CD14-positive monocyte (primary cell): Measurements from ENCODE around the gene TMEM198. TPM values are rescaled to one million over a fixed set of nuclear protein-coding genes. Genes with fewer than 3 reads are reported as not detected.
A peak's percentile ranks its signal among the peaks of the same experiment; 100 is the strongest.

ENCODE experiments used
- DNase-seq, 3 donors: peaks; one replicate each; pipeline ENCODE4 v3.0.0-alpha.2; 2011 to 2022
- H2AFZ ChIP-seq: 2 replicates; pipeline ENCODE4 v1.6.0; 2012; ENCODE audit warnings: mild to moderate bottlenecking, low read depth, low read length, inconsistent platforms; ENCODE audit not compliant: insufficient read depth, poor library complexity, severe bottlenecking
- H3K27ac ChIP-seq, 2 donors: 1 replicate in 1 of 2; 2 replicates in 1 of 2; pipeline ENCODE4 v1.5.1; 2012 to 2013; ENCODE audit warnings: low read length in 2 of 2, control low read depth in 1 of 2, inconsistent platforms in 1 of 2, low read depth in 1 of 2, mild to moderate bottlenecking in 1 of 2
- H3K27me3 ChIP-seq, 2 donors: one replicate each; pipeline versions ENCODE4 v1.6.0 to v1.6.1; 2011 to 2013; ENCODE audit warnings: low read length in 2 of 2; ENCODE audit not compliant: control insufficient read depth in 2 of 2, insufficient read depth in 2 of 2
- H3K36me3 ChIP-seq, 2 donors: replicated peaks in 1 of 2; 1 replicate in 1 of 2; 2 replicates in 1 of 2; pipeline versions ENCODE4 v1.5.1 to v1.6.1; 2012 to 2013; ENCODE audit warnings: low read length in 2 of 2, control low read depth in 1 of 2, inconsistent platforms in 1 of 2, mild to moderate bottlenecking in 1 of 2; ENCODE audit not compliant: insufficient read depth in 2 of 2, control insufficient read depth in 1 of 2
- H3K4me1 ChIP-seq, 2 donors: 1 replicate in 1 of 2; 2 replicates in 1 of 2; pipeline versions ENCODE4 v1.5.1 to v1.6.1; 2012 to 2013; ENCODE audit warnings: low read length in 2 of 2, control low read depth in 1 of 2, inconsistent platforms in 1 of 2, mild to moderate bottlenecking in 1 of 2, moderate library complexity in 1 of 2; ENCODE audit not compliant: insufficient read depth in 2 of 2, control insufficient read depth in 1 of 2
- H3K4me2 ChIP-seq: replicated peaks from 2 replicates; pipeline ENCODE3; 2012; ENCODE audit warnings: low read length, moderate library complexity, mild to moderate bottlenecking; ENCODE audit not compliant: poor library complexity, severe bottlenecking; ENCODE audit errors: extremely low read depth
- H3K4me3 ChIP-seq, 3 experiments: fragments of 200-600 bp in 1 of 3; sonication (generic) in 1 of 3; replicated peaks in 1 of 3; 1 replicate in 2 of 3; 2 replicates in 1 of 3; pipeline ENCODE4 v1.5.1; 2011 to 2013; ENCODE audit warnings: low read length in 3 of 3, mild to moderate bottlenecking in 3 of 3, control low read depth in 2 of 3, low read depth in 2 of 3, inconsistent platforms in 1 of 3, moderate library complexity in 1 of 3
- H3K79me2 ChIP-seq: 2 replicates; pipeline ENCODE4 v1.6.0; 2012; ENCODE audit warnings: mild to moderate bottlenecking, control low read depth, inconsistent platforms, low read length, moderate library complexity; ENCODE audit not compliant: insufficient read depth
- H3K9ac ChIP-seq: 2 replicates; pipeline ENCODE4 v1.6.0; 2017; ENCODE audit warnings: low read length, mild to moderate bottlenecking; ENCODE audit not compliant: insufficient read depth, poor library complexity, severe bottlenecking
- H3K9me3 ChIP-seq, 2 donors: replicated peaks in 1 of 2; 1 replicate in 1 of 2; 2 replicates in 1 of 2; pipeline versions ENCODE4 v1.5.1 to v1.6.1; 2012 to 2013; ENCODE audit warnings: low read length in 2 of 2, control low read depth in 1 of 2; ENCODE audit not compliant: control insufficient read depth in 1 of 2, insufficient read depth in 1 of 2
- H4K20me1 ChIP-seq: 2 replicates; pipeline ENCODE4 v1.6.0; 2012; ENCODE audit warnings: mild to moderate bottlenecking, low read length, control low read depth, moderate library complexity; ENCODE audit not compliant: insufficient read depth
- H3K27ac Mint-ChIP-seq, 7 donors: one replicate each; pipeline ENCODE4 v1.8.0; 2020; ENCODE audit warnings: mild to moderate bottlenecking in 7 of 7, mixed read lengths in 7 of 7, moderate library complexity in 6 of 7, inconsistent platforms in 2 of 7
- H3K27me3 Mint-ChIP-seq, 3 donors: one replicate each; pipeline ENCODE4 v1.8.0; 2021 to 2022; ENCODE audit warnings: low read depth in 3 of 3, mild to moderate bottlenecking in 3 of 3, mixed read lengths in 3 of 3, moderate library complexity in 3 of 3, inconsistent platforms in 1 of 3
- H3K36me3 Mint-ChIP-seq, 2 donors: one replicate each; pipeline ENCODE4 v1.8.0; 2020; ENCODE audit warnings: mixed read lengths in 2 of 2, inconsistent platforms in 1 of 2, mild to moderate bottlenecking in 1 of 2
- H3K4me1 Mint-ChIP-seq: one replicate; pipeline ENCODE4 v1.8.0; 2020; ENCODE audit warnings: mild to moderate bottlenecking, mixed read lengths
- H3K4me3 Mint-ChIP-seq, 2 donors: one replicate each; pipeline ENCODE4 v1.8.0; 2020; ENCODE audit warnings: mild to moderate bottlenecking in 2 of 2, mixed read lengths in 2 of 2, moderate library complexity in 1 of 2
- H3K9me3 Mint-ChIP-seq, 7 donors: one replicate each; pipeline ENCODE4 v1.8.0; 2020 to 2022; ENCODE audit warnings: mixed read lengths in 7 of 7, mild to moderate bottlenecking in 6 of 7, moderate library complexity in 6 of 7, inconsistent platforms in 2 of 7
- CTCF ChIP-seq: fragments of 200-600 bp; IDR thresholded peaks from one replicate; pipeline ENCODE4 v1.8.0; 2022; ENCODE audit warnings: antibody characterized with exemption, mild to moderate bottlenecking
- WGBS: methylation state at CpG from one replicate; pipeline ENCODE4 v1.1.5; 2013; ENCODE audit warnings: missing lambda C conversion rate; ENCODE audit not compliant: insufficient coverage; 5-methylcytosine and 5-hydroxymethylcytosine counted together
- intact Hi-C, 2 donors: fragments of 100-400 bp; cut with micrococcal nuclease; formaldehyde crosslinking; loops; one replicate each; pipeline versions ENCODE4 v1.15.0 to v1.15.1; 2023
- polyA plus RNA-seq, 3 donors: library from polyadenylated mRNA; depleted of rRNA in 1 of 3; unstranded in 2 of 3; stranded (reverse) in 1 of 3; fragments of 300-500 nt in 2 of 3; fragments of >200 nt in 1 of 3; fragmentation: Illumina TruSeq in 2 of 3; gene quantifications; 1 replicate in 2 of 3; 2 replicates in 1 of 3; pipeline ENCODE4 v1.2.3, GENCODE V29; 2012 to 2021

The TMEM198 gene
- polyA plus RNA-seq, 3 donors, result not detected

DNA sequence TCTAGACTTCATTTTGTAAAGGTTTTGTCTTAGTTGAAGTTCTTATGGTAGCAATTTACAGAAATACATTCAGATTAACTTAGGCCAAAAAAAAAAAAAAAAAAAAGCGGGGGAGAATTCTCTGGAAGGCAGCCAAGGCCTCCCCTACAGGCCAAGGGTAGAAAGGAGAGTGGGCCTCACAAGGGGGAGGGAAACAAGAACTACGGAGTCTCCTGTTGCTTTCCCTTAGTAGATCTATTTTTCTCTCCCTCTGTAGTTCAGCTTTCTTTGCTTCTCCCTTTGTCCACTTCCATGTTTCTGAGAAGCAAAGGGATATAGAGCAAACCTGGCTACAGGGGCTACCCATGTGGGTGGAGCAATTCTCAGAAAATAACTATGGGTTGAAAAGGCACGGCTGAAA lies 51.4 kb downstream of the TMEM198 start:
- Mint-ChIP-seq H3K27me3 (peaks cover 6 to 12% (median 7%) of the 10 kb centered on the region in 3 donors), H3K27ac (no peak overlapping the region), H3K4me3 (no peak overlapping the region), H3K9me3 (peaks cover 0 to 1% (median 0%) of the 10 kb centered on the region in 7 donors), H3K4me1 (peaks cover 22% of the 10 kb centered on the region), H3K36me3 (peaks cover 0 to 2% of the 10 kb centered on the region in 2 donors)
- WGBS, result no CpG with 5 or more reads among the region's 3 CpGs
- Histone ChIP-seq H3K27ac (no peak overlapping the region), H3K4me1 (peaks cover 11 to 16% of the 10 kb centered on the region in 2 donors), H3K4me2 (no peak overlapping the region), H3K9me3 (no peaks in the 10 kb centered on the region), H3K36me3 (peaks cover 0 to 3% of the 10 kb centered on the region in 2 donors), H3K79me2 (peaks cover 8% of the 10 kb centered on the region), H4K20me1 (no peaks in the 10 kb centered on the region), H3K4me3 (no peak overlapping the region), H3K27me3 (no peaks in the 10 kb centered on the region), H3K9ac (no peak overlapping the region), H2AFZ (peak overlapping the region; percentile 46)
- intact Hi-C loops, result loop anchor here (5.0 kb wide), 3 partner anchors 43 to 208 kb away; partner anchors contain the start of genes GMPPA (in 2 of the 2) and DNPEP (in 1 of the 2)
- TF ChIP-seq CTCF, result no peak
- DNase-seq, result no peak

DNA sequence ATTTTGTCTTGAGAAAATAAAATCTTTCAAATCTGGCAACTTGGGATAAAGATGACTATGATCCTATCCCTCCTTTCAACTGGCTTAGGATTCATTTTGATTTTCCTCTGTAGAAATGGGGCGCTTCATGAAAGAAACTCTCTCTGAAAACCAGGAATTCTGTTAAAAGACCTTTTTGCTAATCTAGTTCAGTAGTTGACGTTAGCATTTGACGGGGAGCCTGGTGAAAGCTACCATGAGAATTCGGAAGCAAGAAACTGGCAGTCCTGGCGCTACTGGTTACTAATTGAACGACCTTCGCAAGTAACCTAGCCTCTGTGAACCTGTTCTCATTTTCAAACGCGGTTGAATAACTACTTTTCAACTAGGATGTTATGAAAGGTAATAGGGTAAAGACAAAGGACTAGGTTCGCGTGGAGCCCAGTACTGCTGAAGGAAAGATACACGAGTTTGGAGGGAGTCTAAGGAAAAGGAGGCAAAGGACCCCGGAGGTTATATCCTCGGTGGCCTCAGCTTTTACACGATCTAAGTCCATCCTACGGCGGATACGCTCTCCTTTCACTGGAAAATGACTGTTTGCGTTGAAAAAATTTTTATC lies 53.2 kb downstream of the TMEM198 start:
- Mint-ChIP-seq H3K4me1 (peaks cover 22% of the 10 kb centered on the region), H3K36me3 (peaks cover 14 to 18% of the 10 kb centered on the region in 2 donors), H3K27ac (peak overlapping the region; percentile 94 to 99 (median 97)), H3K9me3 (peaks cover 0 to 1% (median 0%) of the 10 kb centered on the region in 7 donors), H3K27me3 (peaks cover 3 to 8% (median 4%) of the 10 kb centered on the region in 3 donors), H3K4me3 (peak overlapping the region; percentile 95 to 96)
- intact Hi-C loops, result loop anchor here (5.0 kb wide), 3 partner anchors 45 to 210 kb away; partner anchors contain the start of genes GMPPA (in 2 of the 2) and DNPEP (in 1 of the 2)
- peak overlapping the region; percentile 69 to 91 for H3K27ac ChIP-seq
- H3K9ac ChIP-seq, result peak overlapping the region; percentile 65
- H2AFZ ChIP-seq, result peak overlapping the region; percentile 82
- no peaks in the 10 kb centered on the region for H4K20me1 ChIP-seq
- no peaks in the 10 kb centered on the region for H3K9me3 ChIP-seq
- WGBS, result 38% methylated on average over 7 of the region's 19 CpGs
- no peaks in the 10 kb centered on the region for H3K27me3 ChIP-seq
- H3K36me3 ChIP-seq, result peaks cover 11 to 21% of the 10 kb centered on the region in 2 donors
- peaks cover 11 to 16% of the 10 kb centered on the region in 2 donors for H3K4me1 ChIP-seq
- DNase-seq, result no peak
- H3K79me2 ChIP-seq, result peaks cover 8% of the 10 kb centered on the region
- TF ChIP-seq CTCF, result no peak
- H3K4me3 ChIP-seq, result peak overlapping the region; percentile 65 to 81 (median 80)
- peak overlapping the region; percentile 72 for H3K4me2 ChIP-seq
